AG10803 (cell line): Measurements from ENCODE around the gene MRPL41.
"Not testable (repeated sequence)": the region's sequence is repeated elsewhere in the genome, so short reads cannot be mapped to it uniquely, and the experiment has no call there.

Experiments
- DNase-seq: peaks from one replicate; pipeline ENCODE4 v3.0.0; 2010; ENCODE audit warnings: low read depth
- H3K4me3 ChIP-seq: 2 replicates; pipeline ENCODE4 v1.5.1; 2011; ENCODE audit warnings: mild to moderate bottlenecking, low read length, control low read depth
- CTCF ChIP-seq: conservative IDR thresholded peaks from 2 replicates; pipeline ENCODE4 v1.5.1; 2011; ENCODE audit warnings: mild to moderate bottlenecking, low read length, control low read depth, inconsistent platforms

MRPL41 gene

GRCh38 chr9:137530331-137530730 is 21.3 kb upstream of the MRPL41 start:
- no peak for TF ChIP-seq CTCF
- H3K4me3 ChIP-seq = no peak overlapping the region
- DNase-seq = no peak

DNA sequence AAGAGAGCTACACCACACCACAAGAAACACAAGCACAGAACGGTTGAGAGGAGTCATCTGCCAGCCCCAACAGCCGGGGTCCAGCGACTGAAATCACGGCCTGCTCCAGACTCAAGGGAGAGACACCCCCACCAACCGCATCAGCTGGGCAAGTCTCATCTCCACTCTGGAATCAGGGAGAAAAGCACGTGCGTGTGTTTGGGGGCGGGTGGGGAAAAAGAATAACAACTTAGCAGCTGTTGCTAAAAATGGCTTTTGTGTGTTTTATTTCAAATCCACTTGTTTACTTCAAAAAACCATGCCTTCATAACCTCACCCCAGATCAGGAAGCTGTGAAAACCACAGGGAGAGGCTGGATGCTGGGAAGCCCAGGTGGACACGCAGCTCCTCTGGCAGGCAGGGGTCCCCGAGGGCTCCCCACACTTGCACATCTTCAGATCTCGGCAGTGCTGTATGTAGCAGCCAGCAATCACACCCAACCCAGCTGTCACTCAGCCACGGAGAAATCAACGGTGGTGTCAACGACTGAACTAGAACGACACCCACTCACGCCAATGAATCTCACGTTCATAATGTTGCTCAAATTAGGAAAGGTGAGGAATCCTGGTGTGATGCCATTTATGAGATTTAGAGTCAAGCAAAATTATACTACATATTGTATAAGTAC is 20.4 kb upstream of the MRPL41 start:
- H3K4me3 ChIP-seq = no peak overlapping the region
- TF ChIP-seq CTCF = no peak
- DNase-seq = no peak

GRCh38 chr9:137532891-137533468 is 18.7 kb upstream of the MRPL41 start:
- H3K4me3 ChIP-seq = not testable (repeated sequence)

DNA sequence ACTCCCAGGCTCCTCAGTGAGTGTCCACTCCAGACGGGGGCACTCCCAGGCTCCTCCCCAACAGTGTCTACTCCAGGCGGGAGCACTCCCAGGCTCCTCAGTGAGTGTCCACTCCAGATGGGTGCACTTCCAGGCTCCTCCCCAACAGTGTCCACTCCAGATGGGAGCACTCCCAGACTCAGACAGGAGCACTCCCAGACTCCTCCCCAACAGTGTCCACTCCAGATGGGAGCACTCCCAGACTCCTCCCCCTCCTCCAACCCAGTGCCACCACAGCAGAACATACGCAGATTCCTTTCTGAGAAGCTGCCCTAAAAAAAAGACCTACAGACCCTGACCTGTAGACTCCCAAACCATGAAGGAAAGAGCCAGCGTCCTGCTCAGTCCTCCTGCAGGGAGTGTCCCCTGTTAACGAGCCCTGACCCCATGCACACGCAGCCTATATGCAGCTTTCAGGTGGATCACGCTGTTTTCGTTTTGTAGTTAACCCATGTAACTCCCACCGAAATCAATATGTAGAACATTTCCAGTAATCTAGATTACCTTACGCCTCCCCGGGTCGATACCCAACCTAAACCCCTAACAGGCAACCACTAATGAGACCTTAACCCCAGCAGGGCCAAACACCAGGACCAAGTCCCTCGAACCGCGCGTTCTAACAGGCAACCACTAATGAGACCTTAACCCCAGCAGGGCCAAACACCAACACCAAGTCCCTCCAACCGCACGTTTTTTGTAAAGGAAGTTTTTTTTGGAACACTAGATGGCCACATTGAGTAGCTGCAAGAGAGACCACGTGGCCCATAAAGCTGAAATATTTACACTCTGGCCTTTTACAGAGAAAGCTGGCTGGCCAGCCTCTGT is 17.2 kb upstream of the MRPL41 start:
- peak; percentile 60 for DNase-seq
- TF ChIP-seq CTCF = peak; percentile 73
- H3K4me3 ChIP-seq = no peak overlapping the region

More at GRCh38 chr9:137532891-137533468, 18.7 kb upstream of the MRPL41 start:
- DNase-seq = not testable (repeated sequence)

- no peak for TF ChIP-seq CTCF
Observed at GRCh38 chr9:137535120-137535428, 16.6 kb upstream of the MRPL41 start.

GRCh38 chr9:137536594-137537131 is 15.0 kb upstream of the MRPL41 start:
- DNase-seq, H3K4me3 ChIP-seq: not testable (repeated sequence)

More at GRCh38 chr9:137535120-137535428, 16.6 kb upstream of the MRPL41 start:
- DNase-seq = no peak
- H3K4me3 ChIP-seq = no peak overlapping the region

- no peak for TF ChIP-seq CTCF
- H3K4me3 ChIP-seq = no peak overlapping the region
Observed at GRCh38 chr9:137538058-137538457, 13.6 kb upstream of the MRPL41 start.

DNA sequence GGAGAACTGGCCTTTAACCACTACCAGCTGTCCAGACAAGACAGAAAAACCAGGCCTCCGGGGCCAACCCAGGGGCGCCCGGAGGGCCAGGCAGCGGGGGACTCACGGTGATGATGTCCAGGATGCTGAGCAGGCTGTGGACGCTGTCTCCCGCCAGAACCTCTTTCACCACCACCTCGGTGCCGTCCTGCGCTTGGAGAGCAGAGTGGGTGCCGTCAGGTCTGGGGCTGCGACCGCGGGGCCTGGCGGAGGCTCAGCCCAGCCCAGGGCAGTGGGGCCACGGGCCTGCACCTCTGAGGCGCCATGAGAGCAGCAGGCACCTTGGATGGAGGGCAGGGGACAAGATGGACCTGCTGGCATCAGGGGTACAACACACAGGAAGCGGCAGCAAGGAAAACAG is 11.1 kb upstream of the MRPL41 start:
- DNase-seq = no peak
- H3K4me3 ChIP-seq = no peak overlapping the region
- TF ChIP-seq CTCF = no peak

More at GRCh38 chr9:137538058-137538457, 13.6 kb upstream of the MRPL41 start:
- DNase-seq = no peak
